ENCODE results near the gene SERPINB6. TPM values are rescaled to one million over a fixed set of nuclear protein-coding genes. Genes with fewer than 3 reads are reported as not detected.

SERPINB6 gene
- total and polyA plus RNA-seq, 9 of the 15 experiments (the other 6 are each of a cell fraction or from before 2014, with no cell fraction given), result 86.6 to 211 (median 143) TPM

DNA sequence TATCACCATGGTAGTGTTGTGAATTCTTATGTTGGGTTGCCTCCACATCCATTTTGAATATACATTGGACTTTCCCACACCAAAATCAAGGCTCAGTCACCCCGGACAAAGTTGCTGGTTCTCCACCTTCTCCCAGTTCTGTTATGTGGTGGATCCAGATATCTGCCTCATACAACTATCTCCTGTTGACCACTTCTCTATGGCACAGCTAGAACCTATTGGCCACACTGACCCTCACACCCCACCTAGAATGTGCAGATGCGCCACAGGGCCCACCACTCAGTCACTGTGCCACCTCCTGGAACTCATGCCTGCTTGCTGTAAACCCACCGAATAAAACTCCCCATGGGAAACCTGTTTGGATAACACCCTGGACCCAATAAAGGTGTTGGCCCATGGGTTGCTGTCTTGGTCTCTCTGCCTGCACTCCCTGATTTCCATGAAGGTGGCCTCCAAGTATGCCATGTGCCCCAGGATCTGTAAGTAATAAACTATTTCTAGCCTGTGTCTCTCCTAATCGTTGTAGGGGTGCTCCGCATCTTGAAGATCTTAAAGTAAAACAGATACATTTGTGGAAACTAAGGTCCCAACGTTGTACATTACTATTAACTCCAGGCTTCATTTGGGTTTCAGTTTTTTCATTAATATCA is 21.1 kb upstream of the SERPINB6 start (continued):
- TF ChIP-seq FOXA3 (CRISPR knock-in tag; conservative IDR thresholded peaks at IDR 0.05 in 1 of 2, IDR thresholded peaks at IDR 0.05 in 1 of 2), result peak in 1 of 2 experiments; percentile 42; a peak in 1 of 4 replicates
- TF ChIP-seq, protein P1, sequence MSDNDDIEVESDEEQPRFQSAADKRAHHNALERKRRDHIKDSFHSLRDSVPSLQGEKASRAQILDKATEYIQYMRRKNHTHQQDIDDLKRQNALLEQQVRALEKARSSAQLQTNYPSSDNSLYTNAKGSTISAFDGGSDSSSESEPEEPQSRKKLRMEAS (CRISPR knock-in tag; IDR thresholded peaks at IDR 0.05), result peak; percentile 34; the same call in 1 of the 2 replicates
- peak; percentile 82 for TF ChIP-seq DMBX1 (CRISPR knock-in tag; IDR thresholded peaks at IDR 0.05; ENCODE audit: borderline replicate concordance)
- 0 out of 2 replicates have a peak, but pooled peaks have one; percentile 49 for TF ChIP-seq ZNF830 (CRISPR knock-in tag; IDR thresholded peaks at IDR 0.05)
- TF ChIP-seq, protein P2, sequence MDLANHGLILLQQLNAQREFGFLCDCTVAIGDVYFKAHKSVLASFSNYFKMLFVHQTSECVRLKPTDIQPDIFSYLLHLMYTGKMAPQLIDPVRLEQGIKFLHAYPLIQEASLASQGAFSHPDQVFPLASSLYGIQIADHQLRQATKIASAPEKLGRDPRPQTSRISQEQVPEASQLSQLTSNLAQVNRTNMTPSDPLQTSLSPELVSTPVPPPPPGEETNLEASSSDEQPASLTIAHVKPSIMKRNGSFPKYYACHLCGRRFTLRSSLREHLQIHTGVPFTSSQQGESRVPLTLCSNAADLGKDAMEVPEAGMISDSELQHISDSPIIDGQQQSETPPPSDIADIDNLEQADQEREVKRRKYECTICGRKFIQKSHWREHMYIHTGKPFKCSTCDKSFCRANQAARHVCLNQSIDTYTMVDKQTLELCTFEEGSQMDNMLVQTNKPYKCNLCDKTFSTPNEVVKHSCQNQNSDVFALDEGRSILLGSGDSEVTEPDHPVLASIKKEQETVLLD (IDR thresholded peaks at IDR 0.05), result peak; percentile 29; the same call in 1 of the 2 replicates
- peak; percentile 60; the same call in 1 of the 2 replicates for TF ChIP-seq NR4A1 (CRISPR knock-in tag; IDR thresholded peaks at IDR 0.05)
- TF ChIP-seq NR4A1 (tag; IDR thresholded peaks at IDR 0.05), result peak; percentile 60; the same call in 1 of the 2 replicates
- 0 out of 2 replicates have a peak, but pooled peaks have one; percentile 26 for TF ChIP-seq BACH1 (tag; IDR thresholded peaks at IDR 0.05)
- peak; percentile 58; the same call in 1 of the 2 replicates for TF ChIP-seq ZNF175 (CRISPR knock-in tag; IDR thresholded peaks at IDR 0.05; ENCODE audit: low read depth)
- TF ChIP-seq HDGF (IDR thresholded peaks at IDR 0.05), result peak; percentile 77; the same call in 1 of the 2 replicates
- peak; percentile 40; the same call in 1 of the 2 replicates for TF ChIP-seq MECOM (CRISPR knock-in tag; IDR thresholded peaks at IDR 0.05)
- TF ChIP-seq EZH2 (IDR thresholded peaks at IDR 0.05; ENCODE audit: borderline replicate concordance, low read depth, low read length), result no peak
- TF ChIP-seq XRCC3 (IDR thresholded peaks at IDR 0.05), result no peak
- no peak for TF ChIP-seq HDAC3 (IDR thresholded peaks at IDR 0.05; ENCODE audit: borderline replicate concordance, partially characterized antibody)
- TF ChIP-seq RHOXF2B (CRISPR knock-in tag; conservative IDR thresholded peaks at IDR 0.05), result 0 out of 2 replicates have a peak, but pooled peaks have one; percentile 2
- 0 out of 2 replicates have a peak, but pooled peaks have one; percentile 53 for TF ChIP-seq THRAP3 (IDR thresholded peaks at IDR 0.05; ENCODE audit: borderline replicate concordance)

Measured in K562 (cell line).